ENCODE results near the gene ZMIZ2.
A peak's percentile ranks its signal among the peaks of the same experiment; 100 is the strongest.
"Not testable (repeated sequence)": the region's sequence is repeated elsewhere in the genome, so short reads cannot be mapped to it uniquely, and the experiment has no call there.

The ZMIZ2 gene

GRCh38 chr7:44775383-44776107, 26.9 kb downstream of the ZMIZ2 start:
- no peak for DNase-seq

GRCh38 chr7:44776211-44776610, 27.6 kb downstream of the ZMIZ2 start:
- no peak for DNase-seq

- DNase-seq = no peak
Observed at GRCh38 chr7:44782460-44782859, 33.8 kb downstream of the ZMIZ2 start.

GRCh38 chr7:44783407-44783806, 34.8 kb downstream of the ZMIZ2 start:
- no peak for DNase-seq

- DNase-seq = no peak
Observed at GRCh38 chr7:44784364-44784763, 35.7 kb downstream of the ZMIZ2 start.

- not testable (repeated sequence) for DNase-seq
Observed at GRCh38 chr7:44785218-44785617, 36.6 kb downstream of the ZMIZ2 start.

- DNase-seq = peak in 1 of 2 donors; percentile 22
Observed at GRCh38 chr7:44787041-44787440, 38.4 kb downstream of the ZMIZ2 start.

- DNase-seq = no peak
Observed at GRCh38 chr7:44787762-44788161, 39.1 kb downstream of the ZMIZ2 start.

- no peak for DNase-seq
Observed at GRCh38 chr7:44789990-44790389, 41.3 kb downstream of the ZMIZ2 start.

GRCh38 chr7:44791278-44792219, 42.9 kb downstream of the ZMIZ2 start:
- no peak for DNase-seq

GRCh38 chr7:44793919-44794318, 45.3 kb downstream of the ZMIZ2 start:
- no peak for DNase-seq

GRCh38 chr7:44794331-44794730, 45.7 kb downstream of the ZMIZ2 start:
- no peak for DNase-seq

- no peak for DNase-seq
Observed at GRCh38 chr7:44796034-44796503, 47.4 kb downstream of the ZMIZ2 start.

- peak; percentile 98 to 99 for DNase-seq
Observed at GRCh38 chr7:44796504-44797328, 48.1 kb downstream of the ZMIZ2 start, which contains the start of gene PPIA. Gene PPIA (plus strand): TSS chr7:44796681. CDS start chr7:44796725, 44 bp downstream.

- peak; percentile 87 to 91 for DNase-seq
Observed at GRCh38 chr7:44797329-44798258, 48.9 kb downstream of the ZMIZ2 start.

GRCh38 chr7:44798649-44799305, 50.1 kb downstream of the ZMIZ2 start:
- DNase-seq = no peak

GRCh38 chr7:44799939-44800338, 51.3 kb downstream of the ZMIZ2 start:
- DNase-seq = no peak

GRCh38 chr7:44801890-44802289, 53.2 kb downstream of the ZMIZ2 start:
- no peak for DNase-seq

- DNase-seq = no peak
Observed at GRCh38 chr7:44802418-44803025, 53.9 kb downstream of the ZMIZ2 start.

- not testable (repeated sequence) for DNase-seq
Observed at GRCh38 chr7:44803828-44804519, 55.3 kb downstream of the ZMIZ2 start.
